MM.1S (cell line): ENCODE data around the gene CHN1.
A peak's percentile ranks its signal among the peaks of the same experiment; 100 is the strongest.

Experiments
- DNase-seq: peaks from one replicate; pipeline ENCODE4 v3.0.0-alpha.2; 2015
- H2AFZ ChIP-seq: fragments of 300-600 bp; sonication (generic); 2 replicates; pipeline ENCODE4 v1.6.0; 2016; ENCODE audit warnings: antibody characterized with exemption, low read length
- H3F3A ChIP-seq: fragments of 300-600 bp; sonication (generic); 2 replicates; pipeline ENCODE4 v1.6.1; 2016; ENCODE audit warnings: mild to moderate bottlenecking, antibody characterized with exemption, low read length, moderate library complexity, mixed read lengths; ENCODE audit not compliant: insufficient read depth
- H3K27ac ChIP-seq: fragments of 300-600 bp; sonication (generic); 2 replicates; pipeline ENCODE4 v1.5.1; 2016; ENCODE audit warnings: mild to moderate bottlenecking, low read length
- H3K27me3 ChIP-seq: fragments of 300-600 bp; sonication (generic); replicated peaks from 2 replicates; pipeline ENCODE4 v1.6.0; 2016; ENCODE audit warnings: low read length; ENCODE audit not compliant: insufficient read depth
- H3K36me3 ChIP-seq: fragments of 300-600 bp; sonication (generic); replicated peaks from 2 replicates; pipeline ENCODE4 v1.6.1; 2016; ENCODE audit warnings: mild to moderate bottlenecking, low read length, mixed read lengths; ENCODE audit not compliant: insufficient read depth
- H3K4me1 ChIP-seq: fragments of 300-600 bp; sonication (generic); 2 replicates; pipeline ENCODE4 v1.6.1; 2016; ENCODE audit warnings: low read length, mixed read lengths
- H3K4me2 ChIP-seq: fragments of 300-600 bp; sonication (generic); 2 replicates; pipeline ENCODE4 v1.6.0; 2016; ENCODE audit warnings: low read depth, low read length
- H3K4me3 ChIP-seq: fragments of 300-600 bp; sonication (generic); 2 replicates; pipeline ENCODE4 v1.5.1; 2016; ENCODE audit warnings: low read length, mixed read lengths
- H3K79me2 ChIP-seq: fragments of 300-600 bp; sonication (generic); 2 replicates; pipeline ENCODE4 v1.6.1; 2016; ENCODE audit warnings: mixed run types, low read length, mixed read lengths
- H3K9ac ChIP-seq: fragments of 300-600 bp; sonication (generic); 2 replicates; pipeline ENCODE4 v1.6.1; 2016; ENCODE audit warnings: low read length, mixed read lengths
- H3K9me2 ChIP-seq: fragments of 300-600 bp; sonication (generic); replicated peaks from 2 replicates; pipeline ENCODE4 v1.6.1; 2016; ENCODE audit warnings: mild to moderate bottlenecking, low read length, mixed read lengths; ENCODE audit not compliant: insufficient read depth
- H3K9me3 ChIP-seq: fragments of 300-600 bp; sonication (generic); replicated peaks from 2 replicates; pipeline ENCODE4 v1.6.1; 2016; ENCODE audit warnings: mild to moderate bottlenecking, low read length, mixed read lengths; ENCODE audit not compliant: insufficient read depth
- H4K20me1 ChIP-seq: fragments of 300-600 bp; sonication (generic); 2 replicates; pipeline ENCODE4 v1.6.1; 2016; ENCODE audit warnings: mild to moderate bottlenecking, low read length, moderate library complexity, mixed read lengths; ENCODE audit not compliant: insufficient read depth
- CTCF ChIP-seq: fragments of 300-600 bp; sonication (generic); IDR thresholded peaks from 2 replicates; pipeline ENCODE4 v1.5.1; 2016; ENCODE audit warnings: antibody characterized with exemption, low read length, mixed read lengths
- EZH2 ChIP-seq: fragments of 300-600 bp; sonication (generic); optimal IDR thresholded peaks from 2 replicates; pipeline ENCODE3; 2017; ENCODE audit warnings: low read depth, mild to moderate bottlenecking, antibody characterized with exemption, low read length, mixed read lengths
- EZH2phosphoT487 ChIP-seq: fragments of 300-600 bp; sonication (generic); IDR thresholded peaks from 2 replicates; pipeline ENCODE4 v1.6.1; 2018; ENCODE audit warnings: antibody characterized with exemption, low read length

CHN1 gene

GRCh38 chr2:174992886-174993285, 12.3 kb downstream of the CHN1 start:
- Histone ChIP-seq H2AFZ (no peak overlapping the region), H3K27ac (no peak overlapping the region), H3K9me2 (no peaks in the 10 kb centered on the region), H3K4me2 (no peak overlapping the region), H3K9me3 (no peaks in the 10 kb centered on the region), H3K79me2 (no peaks in the 10 kb centered on the region), H3K4me3 (no peak overlapping the region), H3F3A (no peaks in the 10 kb centered on the region), H3K36me3 (no peaks in the 10 kb centered on the region), H4K20me1 (no peaks in the 10 kb centered on the region), H3K27me3 (no peaks in the 10 kb centered on the region), H3K9ac (no peak overlapping the region), H3K4me1 (no peaks in the 10 kb centered on the region)
- DNase-seq = no peak
- no peak for TF ChIP-seq CTCF
- no peak for TF ChIP-seq EZH2
- TF ChIP-seq EZH2phosphoT487 = no peak

GRCh38 chr2:174985614-174986013, 19.6 kb downstream of the CHN1 start:
- Histone ChIP-seq H3K4me2 (no peak overlapping the region), H3K9me2 (no peaks in the 10 kb centered on the region), H3F3A (no peaks in the 10 kb centered on the region), H3K4me1 (no peaks in the 10 kb centered on the region), H2AFZ (no peak overlapping the region), H3K27ac (no peak overlapping the region), H4K20me1 (no peaks in the 10 kb centered on the region), H3K4me3 (no peak overlapping the region), H3K27me3 (no peaks in the 10 kb centered on the region), H3K79me2 (no peaks in the 10 kb centered on the region), H3K9me3 (no peaks in the 10 kb centered on the region), H3K9ac (no peak overlapping the region), H3K36me3 (no peaks in the 10 kb centered on the region)
- DNase-seq = no peak
- TF ChIP-seq CTCF = peak; percentile 45
- no peak for TF ChIP-seq EZH2phosphoT487
- no peak for TF ChIP-seq EZH2

GRCh38 chr2:174984561-174984960, 20.6 kb downstream of the CHN1 start:
- no peaks in the 10 kb centered on the region for H3K9me2 ChIP-seq
- TF ChIP-seq CTCF (no peak), EZH2phosphoT487 (no peak), EZH2 (no peak)
- no peak for DNase-seq
- H2AFZ ChIP-seq = no peak overlapping the region
- H3K9ac ChIP-seq = no peak overlapping the region
- no peaks in the 10 kb centered on the region for H4K20me1 ChIP-seq
- H3K27me3 ChIP-seq = no peaks in the 10 kb centered on the region
- no peaks in the 10 kb centered on the region for H3F3A ChIP-seq
- no peaks in the 10 kb centered on the region for H3K9me3 ChIP-seq
- H3K27ac ChIP-seq = no peak overlapping the region
- H3K79me2 ChIP-seq = no peaks in the 10 kb centered on the region
- no peaks in the 10 kb centered on the region for H3K4me1 ChIP-seq
- H3K4me2 ChIP-seq = no peak overlapping the region
- no peak overlapping the region for H3K4me3 ChIP-seq
- H3K36me3 ChIP-seq = no peaks in the 10 kb centered on the region
